Karpas-422 (cell line): ENCODE measurements around the gene KIAA0930. TPM values are rescaled to one million over a fixed set of nuclear protein-coding genes. Genes with fewer than 3 reads are reported as not detected.

ENCODE experiments used
- DNase-seq: peaks from one replicate; pipeline ENCODE4 v3.0.0-alpha.2; 2015
- H2AFZ ChIP-seq: fragments of 200-600 bp; sonication (generic); 2 replicates; pipeline ENCODE4 v1.6.1; 2014; ENCODE audit warnings: antibody characterized with exemption, low read length, mixed read lengths
- H3K27ac ChIP-seq: fragments of 200-600 bp; sonication (generic); 2 replicates; pipeline ENCODE4 v1.5.1; 2014; ENCODE audit warnings: mild to moderate bottlenecking, low read length, moderate library complexity
- H3K27me3 ChIP-seq: fragments of 200-600 bp; sonication (generic); 2 replicates; pipeline ENCODE4 v1.6.1; 2014; ENCODE audit warnings: low read length, mixed read lengths
- H3K36me3 ChIP-seq: fragments of 200-600 bp; sonication (generic); 2 replicates; pipeline ENCODE4 v1.6.1; 2014; ENCODE audit warnings: low read length, mixed read lengths; ENCODE audit not compliant: insufficient read depth
- H3K4me1 ChIP-seq: fragments of 200-600 bp; sonication (generic); 2 replicates; pipeline ENCODE4 v1.6.1; 2014; ENCODE audit warnings: mild to moderate bottlenecking, low read length, mixed read lengths
- H3K4me2 ChIP-seq: fragments of 200-600 bp; sonication (generic); 2 replicates; pipeline ENCODE4 v1.6.1; 2014; ENCODE audit warnings: low read length, low read depth, mild to moderate bottlenecking; ENCODE audit not compliant: poor library complexity, severe bottlenecking
- H3K4me3 ChIP-seq: fragments of 200-600 bp; sonication (generic); 2 replicates; pipeline ENCODE4 v1.5.1; 2014; ENCODE audit warnings: mild to moderate bottlenecking, antibody characterized with exemption, low read length, mixed read lengths
- H3K79me2 ChIP-seq: fragments of 200-600 bp; sonication (generic); 2 replicates; pipeline ENCODE4 v1.6.1; 2014; ENCODE audit warnings: mild to moderate bottlenecking, low read length, mixed read lengths
- H3K9ac ChIP-seq: fragments of 200-600 bp; sonication (generic); 2 replicates; pipeline ENCODE4 v1.6.0; 2014; ENCODE audit warnings: low read length
- H3K9me2 ChIP-seq: fragments of 200-600 bp; sonication (generic), shearing (Covaris generic); replicated peaks from 2 replicates; pipeline ENCODE4 v1.6.0; 2014; ENCODE audit warnings: mild to moderate bottlenecking, low read length, moderate library complexity; ENCODE audit not compliant: insufficient read depth
- H3K9me3 ChIP-seq: fragments of 300-700, 200-600 bp; sonication (generic); 2 replicates; pipeline ENCODE4 v1.6.1; 2014; ENCODE audit warnings: low read length, mixed read lengths
- H4K20me1 ChIP-seq: fragments of 200-600 bp; sonication (generic); 2 replicates; pipeline ENCODE4 v1.6.1; 2014; ENCODE audit warnings: mild to moderate bottlenecking, antibody characterized with exemption, low read length, low read depth; ENCODE audit not compliant: insufficient read depth
- total RNA-seq: library from RNA; depleted of rRNA; stranded (reverse); fragments of >200 nt; shearing (Covaris generic); gene quantifications from 2 replicates; pipeline ENCODE4 v1.2.3, GENCODE V29; 2014; ENCODE audit warnings: low replicate concordance

KIAA0930 gene
- total RNA-seq, 1 experiment from 2014 or later = 19.3 TPM

GRCh38 chr22:45237065-45237990 is 3.4 kb downstream of the KIAA0930 start:
- Histone ChIP-seq H3K36me3 (no peaks in the 10 kb centered on the region), H4K20me1 (peaks cover 11% of the 10 kb centered on the region; the same call in 1 of the 2 replicates), H3K4me3 (no peak overlapping the region), H3K79me2 (peaks cover 29% of the 10 kb centered on the region), H3K9me2 (no peaks in the 10 kb centered on the region), H3K9ac (no peak overlapping the region), H2AFZ (no peak overlapping the region), H3K4me1 (peaks cover 54% of the 10 kb centered on the region), H3K4me2 (no peak overlapping the region), H3K27me3 (no peaks in the 10 kb centered on the region), H3K9me3 (no peaks in the 10 kb centered on the region), H3K27ac (no peak overlapping the region)
- DNase-seq = no peak

GRCh38 chr22:45235851-45236342 is 4.8 kb downstream of the KIAA0930 start:
- peak; percentile 56 for DNase-seq
- no peaks in the 10 kb centered on the region for H3K36me3 ChIP-seq
- H3K9me2 ChIP-seq = no peaks in the 10 kb centered on the region
- H3K9me3 ChIP-seq = no peaks in the 10 kb centered on the region
- peak overlapping the region; percentile 53; the same call in 1 of the 2 replicates for H3K4me3 ChIP-seq
- peak overlapping the region; percentile 50 for H3K4me2 ChIP-seq
- H4K20me1 ChIP-seq = peaks cover 15% of the 10 kb centered on the region; the same call in 1 of the 2 replicates
- H3K4me1 ChIP-seq = peaks cover 48% of the 10 kb centered on the region
- peak overlapping the region; percentile 64 for H3K9ac ChIP-seq
- no peak overlapping the region for H2AFZ ChIP-seq
- H3K79me2 ChIP-seq = peaks cover 32% of the 10 kb centered on the region
- H3K27me3 ChIP-seq = no peaks in the 10 kb centered on the region
- H3K27ac ChIP-seq = peak overlapping the region; percentile 72

- H3K4me2 ChIP-seq = peak overlapping the region; percentile 50
- H3K9me3 ChIP-seq = no peaks in the 10 kb centered on the region
- H3K9ac ChIP-seq = peak overlapping the region; percentile 64
- H3K36me3 ChIP-seq = no peaks in the 10 kb centered on the region
- H3K79me2 ChIP-seq = peaks cover 32% of the 10 kb centered on the region
- peaks cover 46% of the 10 kb centered on the region for H3K4me1 ChIP-seq
- peak overlapping the region; percentile 53 for H3K4me3 ChIP-seq
- H3K9me2 ChIP-seq = no peaks in the 10 kb centered on the region
- H4K20me1 ChIP-seq = peaks cover 15% of the 10 kb centered on the region; the same call in 1 of the 2 replicates
- peak overlapping the region; percentile 72 for H3K27ac ChIP-seq
- peak; percentile 87 for DNase-seq
- no peaks in the 10 kb centered on the region for H3K27me3 ChIP-seq
- no peak overlapping the region for H2AFZ ChIP-seq
Observed at GRCh38 chr22:45235101-45235777, 5.5 kb downstream of the KIAA0930 start.

- no peak overlapping the region for H3K27ac ChIP-seq
- peaks cover 32% of the 10 kb centered on the region for H3K4me1 ChIP-seq
- no peak for DNase-seq
- no peaks in the 10 kb centered on the region for H3K27me3 ChIP-seq
- H3K4me3 ChIP-seq = no peak overlapping the region
- no peak overlapping the region for H3K4me2 ChIP-seq
- H3K9ac ChIP-seq = no peak overlapping the region
- H3K79me2 ChIP-seq = peaks cover 18% of the 10 kb centered on the region
- no peak overlapping the region for H2AFZ ChIP-seq
- H4K20me1 ChIP-seq = 0 out of 2 replicates have a peak, but pooled peaks cover 4% of the 10 kb centered on the region
- H3K9me3 ChIP-seq = no peaks in the 10 kb centered on the region
- no peaks in the 10 kb centered on the region for H3K36me3 ChIP-seq
- no peaks in the 10 kb centered on the region for H3K9me2 ChIP-seq
Observed at GRCh38 chr22:45233827-45234226, 6.9 kb downstream of the KIAA0930 start.

- H3K4me3 ChIP-seq = no peak overlapping the region
- H2AFZ ChIP-seq = no peak overlapping the region
- no peaks in the 10 kb centered on the region for H3K27me3 ChIP-seq
- H3K36me3 ChIP-seq = no peaks in the 10 kb centered on the region
- H3K27ac ChIP-seq = no peak overlapping the region
- H3K4me2 ChIP-seq = no peak overlapping the region
- peaks cover 32% of the 10 kb centered on the region for H3K4me1 ChIP-seq
- H4K20me1 ChIP-seq = 0 out of 2 replicates have a peak, but pooled peaks cover 4% of the 10 kb centered on the region
- no peaks in the 10 kb centered on the region for H3K9me3 ChIP-seq
- H3K9me2 ChIP-seq = no peaks in the 10 kb centered on the region
- H3K9ac ChIP-seq = no peak overlapping the region
- DNase-seq = no peak
- H3K79me2 ChIP-seq = peaks cover 18% of the 10 kb centered on the region
Observed at GRCh38 chr22:45233386-45233785, 7.3 kb downstream of the KIAA0930 start.

- Histone ChIP-seq H3K4me2 (no peak overlapping the region), H3K36me3 (no peaks in the 10 kb centered on the region), H3K27ac (no peak overlapping the region), H3K4me1 (peaks cover 20% of the 10 kb centered on the region), H3K9me3 (no peaks in the 10 kb centered on the region), H3K9ac (no peak overlapping the region), H3K27me3 (no peaks in the 10 kb centered on the region), H4K20me1 (0 out of 2 replicates have a peak, but pooled peaks cover 4% of the 10 kb centered on the region), H3K4me3 (no peak overlapping the region), H3K79me2 (peaks cover 18% of the 10 kb centered on the region), H2AFZ (no peak overlapping the region), H3K9me2 (no peaks in the 10 kb centered on the region)
- no peak for DNase-seq
Observed at GRCh38 chr22:45231293-45231692, 9.4 kb downstream of the KIAA0930 start.

GRCh38 chr22:45230026-45230721 is 10.5 kb downstream of the KIAA0930 start:
- Histone ChIP-seq H2AFZ (no peak overlapping the region), H3K4me1 (peaks cover 9% of the 10 kb centered on the region), H3K4me3 (no peak overlapping the region), H3K27me3 (no peaks in the 10 kb centered on the region), H3K9me2 (no peaks in the 10 kb centered on the region), H4K20me1 (0 out of 2 replicates have a peak, but pooled peaks cover 4% of the 10 kb centered on the region), H3K9me3 (no peaks in the 10 kb centered on the region), H3K27ac (no peak overlapping the region), H3K36me3 (no peaks in the 10 kb centered on the region), H3K9ac (no peak overlapping the region), H3K4me2 (no peak overlapping the region), H3K79me2 (peaks cover 18% of the 10 kb centered on the region)
- no peak for DNase-seq
